ENCODE data around the gene SORBS1.

- no peak for TF ChIP-seq CTCF (IDR thresholded peaks at IDR 0.05; ENCODE audit: insufficient read depth, low read depth, low read length)
- no peak for TF ChIP-seq EZH2 (IDR thresholded peaks at IDR 0.05; ENCODE audit: insufficient read depth, low read length)
Observed at GRCh38 chr10:95279042-95279820, 281.9 kb downstream of the SORBS1 start.

Measured in astrocyte (in vitro differentiated cells and primary cell).